HFFc6 (cell line): ENCODE results near the gene B3GAT3. TPM values are rescaled to one million over a fixed set of nuclear protein-coding genes. Genes with fewer than 3 reads are reported as not detected.

Source experiments
- DNase-seq: peaks from one replicate; pipeline ENCODE4 v3.0.0-alpha.2; 2018
- H3K27ac Mint-ChIP-seq: 2 replicates; pipeline ENCODE4 v1.8.0; 2020; ENCODE audit warnings: mild to moderate bottlenecking, mixed read lengths
- H3K27me3 Mint-ChIP-seq: 2 replicates; pipeline ENCODE4 v1.8.0; 2021; ENCODE audit warnings: mild to moderate bottlenecking, moderate library complexity, mixed read lengths; ENCODE audit not compliant: insufficient read depth
- H3K36me3 Mint-ChIP-seq: 2 replicates; pipeline ENCODE4 v1.8.0; 2021; ENCODE audit warnings: low read depth, mixed read lengths
- H3K4me1 Mint-ChIP-seq: 2 replicates; pipeline ENCODE4 v1.8.0; 2020; ENCODE audit warnings: low read depth, mixed read lengths
- H3K4me3 Mint-ChIP-seq: 2 replicates; pipeline ENCODE4 v1.8.0; 2020; ENCODE audit warnings: mild to moderate bottlenecking, moderate library complexity, mixed read lengths
- H3K9me3 Mint-ChIP-seq: 2 replicates; pipeline ENCODE4 v1.8.0; 2020; ENCODE audit warnings: mild to moderate bottlenecking, mixed read lengths
- CTCF ChIP-seq: fragments of 200-600 bp; sonication (generic); IDR thresholded peaks from 2 replicates; pipeline ENCODE4 v1.5.0; 2021; ENCODE audit warnings: antibody characterized with exemption, mild to moderate bottlenecking
- microRNA-seq: library from miRNA; unstranded; fragments of <30 nt; microRNA quantifications from one replicate; pipeline ENCODE4, GENCODE V29; 2019
- total RNA-seq, 6 experiments: library from RNA; stranded (reverse); fragmentation: NEBNext Ultra II Directional; extraction: Animal tissue kit (Norgen Biotek cat#: 25700); gene quantifications; 2 replicates in 1 of 6; 3 replicates in 5 of 6; pipeline ENCODE4 v1.2.3, GENCODE V29; 2021

Gene B3GAT3
- total RNA-seq, 6 experiments from 2014 or later = 57.9 to 93.2 (median 63.0) TPM

GRCh38 chr11:62569611-62570010 is 52.2 kb downstream of the B3GAT3 start:
- Mint-ChIP-seq H3K27me3 (no peaks in the 10 kb centered on the region; the same call in 1 of the 2 replicates), H3K4me3 (peak overlapping the region; percentile 34; the same call in 1 of the 2 replicates), H3K36me3 (peaks cover 44% of the 10 kb centered on the region), H3K9me3 (no peaks in the 10 kb centered on the region), H3K4me1 (peaks cover 50% of the 10 kb centered on the region), H3K27ac (no peak overlapping the region; the same call in 1 of the 2 replicates)
- DNase-seq = no peak
- no peak for TF ChIP-seq CTCF

GRCh38 chr11:62567018-62567633 is 54.7 kb downstream of the B3GAT3 start:
- no peaks in the 10 kb centered on the region; the same call in 1 of the 2 replicates for H3K27me3 Mint-ChIP-seq
- H3K36me3 Mint-ChIP-seq = peaks cover 35% of the 10 kb centered on the region
- peaks cover 43% of the 10 kb centered on the region for H3K4me1 Mint-ChIP-seq
- no peak for DNase-seq
- no peaks in the 10 kb centered on the region for H3K9me3 Mint-ChIP-seq
- H3K4me3 Mint-ChIP-seq = no peak overlapping the region
- H3K27ac Mint-ChIP-seq = peak overlapping the region; percentile 71
- no peak for TF ChIP-seq CTCF

- Mint-ChIP-seq H3K36me3 (peaks cover 33% of the 10 kb centered on the region), H3K27ac (0 out of 2 replicates have a peak overlapping the region, but pooled peaks have one; percentile 3), H3K9me3 (no peaks in the 10 kb centered on the region), H3K4me1 (peaks cover 43% of the 10 kb centered on the region), H3K27me3 (no peaks in the 10 kb centered on the region; the same call in 1 of the 2 replicates), H3K4me3 (no peak overlapping the region)
- no peak for DNase-seq
- no peak for TF ChIP-seq CTCF
These were observed 55.5 kb downstream of the B3GAT3 start for GRCh38 chr11:62566247-62566646.

Small RNA genes lying within 50 kb of the gene (microRNA-seq; reads per million reads assigned to microRNA genes)
- gene MIR6747 = 3.1 reads per million

Other genes starting within 250 kb of the B3GAT3 start
- not detected for gene SCGB1A1, start 203.0 kb downstream of the B3GAT3 start, total RNA-seq
- 100 to 1,000 TPM; 426 to 589 (median 452) TPM for gene AHNAK, start 75.2 kb downstream of the B3GAT3 start, total RNA-seq
- 1,000 to 10,000 TPM; 1,302 to 1,474 (median 1,327) TPM for gene EEF1G, start 48.1 kb downstream of the B3GAT3 start, total RNA-seq
- gene TUT1, start 30.5 kb downstream of the B3GAT3 start, total RNA-seq = 10 to 100 TPM; 14.6 to 18.0 (median 16.9) TPM
- gene MTA2, start 20.1 kb downstream of the B3GAT3 start, total RNA-seq = 100 to 1,000 TPM in 2 of 6 experiments, 10 to 100 TPM in 4; 89.6 to 106 (median 95.8) TPM
- gene EML3, start 9.2 kb downstream of the B3GAT3 start, total RNA-seq = 10 to 100 TPM; 32.5 to 39.6 (median 36.4) TPM
- 1 to 10 TPM; 2.3 to 4.8 (median 3.2) TPM for gene ROM1, start 8.7 kb downstream of the B3GAT3 start, total RNA-seq
- 100 to 1,000 TPM; 331 to 450 (median 416) TPM for gene GANAB, start 24.6 kb upstream of the B3GAT3 start, total RNA-seq
- 10 to 100 TPM; 19.1 to 26.6 (median 23.3) TPM for gene INTS5, start 31.3 kb upstream of the B3GAT3 start, total RNA-seq
- gene C11orf98, start 43.2 kb upstream of the B3GAT3 start, total RNA-seq = 10 to 100 TPM; 56.1 to 74.6 (median 64.8) TPM
- 10 to 100 TPM; 12.3 to 23.6 (median 17.2) TPM for gene CSKMT, start 43.3 kb upstream of the B3GAT3 start, total RNA-seq
- gene UQCC3, start 49.7 kb upstream of the B3GAT3 start, total RNA-seq = 10 to 100 TPM in 5 of 6 experiments, 1 to 10 TPM in 1; 9.8 to 14.2 (median 11.3) TPM
- gene LBHD1, start 50.3 kb upstream of the B3GAT3 start, total RNA-seq = 1 to 10 TPM; 2.8 to 4.5 (median 3.7) TPM
- gene UBXN1, start 57.1 kb upstream of the B3GAT3 start, total RNA-seq = 100 to 1,000 TPM in 3 of 6 experiments, 10 to 100 TPM in 3; 85.2 to 114 (median 96.5) TPM
- gene LRRN4CL, start 67.5 kb upstream of the B3GAT3 start, total RNA-seq = 1 to 10 TPM; 1.2 to 4.0 (median 1.4) TPM
- gene BSCL2, start 85.4 kb upstream of the B3GAT3 start, total RNA-seq = 10 to 100 TPM; 50.7 to 67.4 (median 56.8) TPM
- gene GNG3, start 85.7 kb upstream of the B3GAT3 start, total RNA-seq = not detected
- 10 to 100 TPM; 34.5 to 44.6 (median 41.6) TPM for gene HNRNPUL2, start 105.5 kb upstream of the B3GAT3 start, total RNA-seq
- gene TTC9C, start 106.5 kb upstream of the B3GAT3 start, total RNA-seq = 10 to 100 TPM; 46.2 to 52.7 (median 50.0) TPM
- gene ZBTB3, start 132.2 kb upstream of the B3GAT3 start, total RNA-seq = 10 to 100 TPM in 1 of 6 experiments, 1 to 10 TPM in 5; 7.9 to 10.8 (median 8.9) TPM
- 10 to 100 TPM; 77.6 to 83.8 (median 81.4) TPM for gene POLR2G, start 139.6 kb upstream of the B3GAT3 start, total RNA-seq
- gene TAF6L, start 149.4 kb upstream of the B3GAT3 start, total RNA-seq = 10 to 100 TPM in 5 of 6 experiments, 1 to 10 TPM in 1; 9.9 to 12.7 (median 10.6) TPM
- gene TMEM179B, start 165.4 kb upstream of the B3GAT3 start, total RNA-seq = 10 to 100 TPM; 47.2 to 66.3 (median 52.7) TPM
- gene TMEM223, start 170.0 kb upstream of the B3GAT3 start, total RNA-seq = 10 to 100 TPM; 12.8 to 15.0 (median 13.6) TPM
- gene NXF1, start 183.5 kb upstream of the B3GAT3 start, total RNA-seq = 10 to 100 TPM; 51.5 to 57.7 (median 55.0) TPM
- 10 to 100 TPM; 41.4 to 54.6 (median 47.8) TPM for gene STX5, start 210.1 kb upstream of the B3GAT3 start, total RNA-seq
- not detected for gene TEX54, start 210.9 kb upstream of the B3GAT3 start, total RNA-seq
- 10 to 100 TPM; 37.4 to 49.2 (median 41.0) TPM for gene WDR74, start 217.6 kb upstream of the B3GAT3 start, total RNA-seq